Body of pancreas (tissue), 4 donors: ENCODE results near the gene MUSK. TPM values are rescaled to one million over a fixed set of nuclear protein-coding genes. Genes with fewer than 3 reads are reported as not detected.

Source experiments
- ATAC-seq: fragments of 150-250 bp; one replicate; pipeline ENCODE4 v1.9.1; 2016
- DNase-seq, 4 donors: peaks; one replicate each; pipeline ENCODE4 v3.0.0-alpha.2; 2019
- H3K27ac ChIP-seq, 4 donors: fragments of 200-600 bp; sonication (generic); 1 replicate in 3 of 4; 2 replicates in 1 of 4; pipeline versions ENCODE4 v1.5.1 to v1.6.1; 2016 to 2019; ENCODE audit warnings: mild to moderate bottlenecking in 1 of 4, mixed read lengths in 1 of 4, moderate library complexity in 1 of 4
- H3K27me3 ChIP-seq, 2 donors: fragments of 200-600 bp; sonication (generic); one replicate each; pipeline ENCODE4 v1.6.0; 2016; ENCODE audit warnings: mild to moderate bottlenecking in 1 of 2
- H3K36me3 ChIP-seq, 2 donors: fragments of 200-600 bp; sonication (generic); replicated peaks in 1 of 2; 2 replicates each; pipeline ENCODE4 v1.5.1; 2016; ENCODE audit warnings: low read depth in 2 of 2; ENCODE audit not compliant: insufficient read depth in 1 of 2
- H3K4me1 ChIP-seq: fragments of 200-600 bp; sonication (generic); one replicate; pipeline ENCODE4 v1.6.0; 2016
- H3K4me3 ChIP-seq, 2 donors: fragments of 200-600 bp; sonication (generic); 1 replicate in 1 of 2; 2 replicates in 1 of 2; pipeline ENCODE4 v1.5.1; 2016 to 2019
- H3K9me3 ChIP-seq, 3 donors: fragments of 200-600 bp; sonication (generic); 1 replicate in 2 of 3; 2 replicates in 1 of 3; pipeline ENCODE4 v1.5.1; 2016
- CTCF ChIP-seq, 7 experiments: fragments of 450-650 bp in 4 of 7; fragments of 200-600 bp in 3 of 7; sonication (generic) in 3 of 7; IDR thresholded peaks; one replicate each; pipeline ENCODE4 v1.5.1; 2016 to 2019; ENCODE audit warnings: antibody characterized with exemption in 7 of 7
- POLR2A ChIP-seq, 3 donors: fragments of 450-650 bp; IDR thresholded peaks; one replicate each; pipeline ENCODE4 v1.6.1; 2016; ENCODE audit warnings: antibody characterized with exemption in 3 of 3, mild to moderate bottlenecking in 2 of 3
- WGBS, 2 donors: methylation state at CpG; one replicate each; pipeline ENCODE4 v1.1.5; 2017; 5-methylcytosine and 5-hydroxymethylcytosine counted together
- intact Hi-C: fragments of 100-400 bp; cut with DNase I; formaldehyde crosslinking; loops from one replicate; pipeline ENCODE4 v1.15.1; 2023
- total RNA-seq, 2 donors: library from RNA; depleted of rRNA; stranded (reverse); fragments of >200 nt; gene quantifications; one replicate each; pipeline ENCODE4 v1.1.0, GENCODE V29; 2016

Gene MUSK
- total RNA-seq, 2 donors from 2014 or later = not detected

DNA sequence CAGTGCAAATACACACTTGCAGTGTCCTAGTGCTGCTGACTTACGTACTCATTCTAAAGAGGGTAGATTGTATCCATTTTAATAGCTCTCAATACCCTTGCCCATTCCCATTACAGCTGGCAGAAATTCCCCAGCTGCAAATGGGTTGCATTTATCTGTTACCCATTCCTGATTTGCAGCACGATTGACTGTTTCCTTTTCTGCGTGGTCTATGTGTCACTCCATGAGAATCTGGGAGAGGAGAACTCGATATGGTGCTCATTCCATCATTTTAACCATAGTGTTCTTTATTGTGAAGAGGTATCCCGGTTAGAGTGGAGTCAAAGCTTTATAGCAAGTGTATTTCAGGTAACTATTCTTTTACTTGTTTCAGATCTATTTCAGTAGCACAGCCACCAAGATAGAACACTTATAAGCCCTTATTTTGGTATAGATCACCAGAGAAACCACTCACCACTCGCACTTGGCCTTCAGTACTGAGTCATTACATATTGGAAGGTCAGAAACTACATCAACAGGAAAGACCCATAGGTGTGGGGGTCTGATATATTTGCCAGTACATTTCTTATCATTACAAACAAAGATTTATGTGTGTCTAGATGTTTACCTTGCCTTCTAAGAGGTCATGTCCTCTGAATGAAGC is 139.5 kb downstream of the MUSK start:
- no peaks in the 10 kb centered on the region for H3K4me1 ChIP-seq
- intact Hi-C loops = no loop called here
- no peak for TF ChIP-seq POLR2A (IDR thresholded peaks at IDR 0.05)
- no peak for TF ChIP-seq CTCF (IDR thresholded peaks at IDR 0.05)
- ATAC-seq (no peak), DNase-seq (no peak)
- H3K27ac ChIP-seq = no peak overlapping the region
- H3K36me3 ChIP-seq = no peaks in the 10 kb centered on the region
- no peaks in the 10 kb centered on the region for H3K9me3 ChIP-seq
- WGBS, 2 donors = 74 to 77% methylated on average over 6 of the region's 6 CpGs
- H3K4me3 ChIP-seq = no peak overlapping the region
- H3K27me3 ChIP-seq = no peaks in the 10 kb centered on the region

- ATAC-seq (no peak), DNase-seq (no peak)
- Histone ChIP-seq H3K27me3 (no peaks in the 10 kb centered on the region), H3K27ac (no peak overlapping the region), H3K36me3 (no peaks in the 10 kb centered on the region), H3K4me1 (no peaks in the 10 kb centered on the region), H3K9me3 (no peaks in the 10 kb centered on the region), H3K4me3 (no peak overlapping the region)
- intact Hi-C loops = no loop called here
- WGBS, 2 donors = 80 to 86% methylated on average over 4 of the region's 4 CpGs
- TF ChIP-seq CTCF (IDR thresholded peaks at IDR 0.05) (no peak), POLR2A (IDR thresholded peaks at IDR 0.05) (no peak)
Measured at GRCh38 chr9:110808599-110808980, 140.0 kb downstream of the MUSK start.

DNA sequence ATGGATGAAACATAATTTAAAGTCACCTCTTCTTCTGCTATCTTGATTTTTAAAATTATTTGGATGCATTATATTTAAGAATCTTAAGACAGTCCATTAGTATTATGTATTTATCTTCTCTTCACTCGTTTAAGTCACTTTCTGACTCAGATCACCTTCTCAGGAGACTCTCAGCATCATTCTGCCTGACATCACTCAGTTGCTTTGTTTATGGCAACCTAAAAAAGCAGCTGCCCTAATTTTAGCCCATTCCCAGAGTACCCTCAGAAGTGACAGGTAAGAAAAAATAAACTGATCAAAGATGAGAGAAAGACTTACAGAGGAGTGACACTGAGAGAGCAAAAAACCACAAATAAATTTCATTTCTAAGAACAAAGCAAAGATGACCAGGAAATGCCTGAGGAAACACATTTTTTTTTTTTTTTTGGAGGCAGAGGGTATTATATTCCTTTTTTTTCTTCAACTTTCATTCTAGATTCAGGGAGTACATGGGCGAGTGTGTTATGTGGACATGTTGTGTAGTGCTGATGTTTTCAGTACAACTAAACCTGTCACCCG is 140.5 kb downstream of the MUSK start:
- Histone ChIP-seq H3K4me3 (no peak overlapping the region), H3K27me3 (no peaks in the 10 kb centered on the region), H3K4me1 (no peaks in the 10 kb centered on the region), H3K36me3 (no peaks in the 10 kb centered on the region), H3K27ac (no peak overlapping the region), H3K9me3 (no peaks in the 10 kb centered on the region)
- intact Hi-C loops = no loop called here
- 75 to 84% methylated on average over 3 of the region's 3 CpGs for WGBS, 2 donors
- no peak for ATAC-seq
- DNase-seq = no peak
- no peak for TF ChIP-seq CTCF (IDR thresholded peaks at IDR 0.05)
- TF ChIP-seq POLR2A (IDR thresholded peaks at IDR 0.05) = no peak

DNA sequence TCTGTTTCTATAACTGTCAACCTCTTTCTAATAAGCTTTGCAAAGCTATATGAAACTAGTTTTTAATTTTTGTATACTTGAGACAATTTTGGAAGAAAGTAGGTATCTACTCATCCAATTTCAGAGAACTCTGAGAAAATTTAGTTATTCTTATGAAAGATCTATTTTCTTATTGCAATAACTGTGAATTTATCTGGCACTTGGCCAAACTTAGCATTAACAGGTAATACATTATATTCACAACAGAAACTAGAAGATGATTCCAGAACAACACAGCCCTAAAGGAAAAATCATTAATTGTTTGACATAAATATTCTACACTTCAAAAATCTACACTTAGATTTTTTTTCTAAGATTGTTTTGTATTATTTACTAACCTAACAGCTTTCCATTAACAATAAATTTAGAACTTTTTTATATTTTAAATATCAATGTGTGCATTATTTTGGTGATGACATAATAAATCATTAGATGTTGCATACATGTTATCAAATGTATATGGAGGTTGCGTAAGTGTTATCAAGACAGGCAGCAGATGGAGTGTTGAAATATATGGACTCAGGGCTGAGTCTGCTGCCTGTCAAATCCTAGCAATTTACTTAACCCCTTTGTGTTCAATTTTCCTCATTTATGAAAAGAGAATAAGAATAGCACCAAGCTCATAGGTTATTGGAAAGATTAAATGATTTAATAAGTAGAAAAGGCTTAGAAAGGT is 141.8 kb downstream of the MUSK start:
- intact Hi-C loops = no loop called here
- no peak for TF ChIP-seq CTCF (IDR thresholded peaks at IDR 0.05)
- TF ChIP-seq POLR2A (IDR thresholded peaks at IDR 0.05) = no peak
- H3K4me1 ChIP-seq = no peaks in the 10 kb centered on the region

More for the DNA sequence above, 141.8 kb downstream of the MUSK start:
- H3K4me3 ChIP-seq = no peak overlapping the region
- no peaks in the 10 kb centered on the region for H3K27me3 ChIP-seq
- ATAC-seq = no peak
- WGBS, 2 donors = 63 to 73% methylated on average over 1 of the region's 1 CpG
- no peaks in the 10 kb centered on the region for H3K9me3 ChIP-seq
- no peak for DNase-seq
- H3K27ac ChIP-seq = no peak overlapping the region
- no peaks in the 10 kb centered on the region for H3K36me3 ChIP-seq
